ENCODE measurements around the gene DSCAM. TPM values are rescaled to one million over a fixed set of nuclear protein-coding genes. Genes with fewer than 3 reads are reported as not detected.

DSCAM gene
- total RNA-seq, 6 experiments from 2014 or later = 1.0 to 1.3 (median 1.1) TPM

DNA sequence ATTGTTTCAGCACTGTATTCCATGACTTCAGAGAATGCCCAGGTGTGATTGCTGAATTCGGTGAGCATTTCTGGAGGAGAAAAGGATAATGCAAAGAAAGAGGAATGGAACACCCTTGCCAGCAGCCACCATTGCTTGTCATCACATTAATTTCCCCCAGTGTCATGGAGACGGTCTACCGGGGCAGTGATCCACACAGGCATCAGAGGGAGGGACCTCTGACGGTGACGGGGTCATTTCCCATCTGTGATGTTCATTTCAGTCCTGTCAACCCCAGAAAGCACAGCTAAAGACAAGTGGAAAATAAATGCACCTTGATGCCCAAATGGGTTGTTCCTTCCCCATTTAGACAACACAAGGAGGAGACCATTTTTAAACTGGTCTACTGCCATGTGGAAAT lies 603.3 kb downstream of the DSCAM start:
- Mint-ChIP-seq H3K27me3 (ENCODE audit: insufficient read depth) (no peaks in the 10 kb centered on the region; the same call in 1 of the 2 replicates), H3K4me1 (ENCODE audit: low read depth) (no peaks in the 10 kb centered on the region), H3K36me3 (ENCODE audit: low read depth) (peaks cover 15% of the 10 kb centered on the region; the same call in 1 of the 2 replicates), H3K9me3 (peaks cover 34% of the 10 kb centered on the region), H3K27ac (no peak overlapping the region), H3K4me3 (no peak overlapping the region)
- no peak for DNase-seq
- TF ChIP-seq, protein P1, sequence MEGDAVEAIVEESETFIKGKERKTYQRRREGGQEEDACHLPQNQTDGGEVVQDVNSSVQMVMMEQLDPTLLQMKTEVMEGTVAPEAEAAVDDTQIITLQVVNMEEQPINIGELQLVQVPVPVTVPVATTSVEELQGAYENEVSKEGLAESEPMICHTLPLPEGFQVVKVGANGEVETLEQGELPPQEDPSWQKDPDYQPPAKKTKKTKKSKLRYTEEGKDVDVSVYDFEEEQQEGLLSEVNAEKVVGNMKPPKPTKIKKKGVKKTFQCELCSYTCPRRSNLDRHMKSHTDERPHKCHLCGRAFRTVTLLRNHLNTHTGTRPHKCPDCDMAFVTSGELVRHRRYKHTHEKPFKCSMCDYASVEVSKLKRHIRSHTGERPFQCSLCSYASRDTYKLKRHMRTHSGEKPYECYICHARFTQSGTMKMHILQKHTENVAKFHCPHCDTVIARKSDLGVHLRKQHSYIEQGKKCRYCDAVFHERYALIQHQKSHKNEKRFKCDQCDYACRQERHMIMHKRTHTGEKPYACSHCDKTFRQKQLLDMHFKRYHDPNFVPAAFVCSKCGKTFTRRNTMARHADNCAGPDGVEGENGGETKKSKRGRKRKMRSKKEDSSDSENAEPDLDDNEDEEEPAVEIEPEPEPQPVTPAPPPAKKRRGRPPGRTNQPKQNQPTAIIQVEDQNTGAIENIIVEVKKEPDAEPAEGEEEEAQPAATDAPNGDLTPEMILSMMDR (IDR thresholded peaks at IDR 0.05) = no peak

GRCh38 chr21:40242586-40243265 lies 604.2 kb downstream of the DSCAM start:
- TF ChIP-seq, protein P1 (IDR thresholded peaks at IDR 0.05) = no peak
- DNase-seq = no peak
- H3K27ac Mint-ChIP-seq = no peak overlapping the region
- peaks cover 25% of the 10 kb centered on the region for H3K9me3 Mint-ChIP-seq
- no peaks in the 10 kb centered on the region for H3K4me1 Mint-ChIP-seq (ENCODE audit: low read depth)
- no peaks in the 10 kb centered on the region; the same call in 1 of the 2 replicates for H3K27me3 Mint-ChIP-seq (ENCODE audit: insufficient read depth)
- peaks cover 12% of the 10 kb centered on the region; the same call in 1 of the 2 replicates for H3K36me3 Mint-ChIP-seq (ENCODE audit: low read depth)
- H3K4me3 Mint-ChIP-seq = no peak overlapping the region

GRCh38 chr21:40235528-40235927 lies 611.4 kb downstream of the DSCAM start:
- Mint-ChIP-seq H3K4me3 (no peak overlapping the region), H3K27me3 (ENCODE audit: insufficient read depth) (no peaks in the 10 kb centered on the region)
- TF ChIP-seq, protein P1 (IDR thresholded peaks at IDR 0.05) = no peak

GRCh38 chr21:40231979-40232378 lies 615.0 kb downstream of the DSCAM start:
- TF ChIP-seq, protein P1 (IDR thresholded peaks at IDR 0.05) = no peak
- peaks cover 27% of the 10 kb centered on the region for H3K9me3 Mint-ChIP-seq
- DNase-seq = no peak
- no peaks in the 10 kb centered on the region for H3K36me3 Mint-ChIP-seq (ENCODE audit: low read depth)
- H3K27ac Mint-ChIP-seq = no peak overlapping the region
- H3K4me3 Mint-ChIP-seq = no peak overlapping the region
- peaks cover 6% of the 10 kb centered on the region for H3K4me1 Mint-ChIP-seq (ENCODE audit: low read depth)
- H3K27me3 Mint-ChIP-seq (ENCODE audit: insufficient read depth) = no peaks in the 10 kb centered on the region; the same call in 1 of the 2 replicates

More at GRCh38 chr21:40235528-40235927, 611.4 kb downstream of the DSCAM start:
- Mint-ChIP-seq H3K4me1 (ENCODE audit: low read depth) (peaks cover 6% of the 10 kb centered on the region), H3K36me3 (ENCODE audit: low read depth) (peaks cover 6% of the 10 kb centered on the region; the same call in 1 of the 2 replicates), H3K9me3 (peaks cover 27% of the 10 kb centered on the region), H3K27ac (no peak overlapping the region)
- DNase-seq = no peak

DNA sequence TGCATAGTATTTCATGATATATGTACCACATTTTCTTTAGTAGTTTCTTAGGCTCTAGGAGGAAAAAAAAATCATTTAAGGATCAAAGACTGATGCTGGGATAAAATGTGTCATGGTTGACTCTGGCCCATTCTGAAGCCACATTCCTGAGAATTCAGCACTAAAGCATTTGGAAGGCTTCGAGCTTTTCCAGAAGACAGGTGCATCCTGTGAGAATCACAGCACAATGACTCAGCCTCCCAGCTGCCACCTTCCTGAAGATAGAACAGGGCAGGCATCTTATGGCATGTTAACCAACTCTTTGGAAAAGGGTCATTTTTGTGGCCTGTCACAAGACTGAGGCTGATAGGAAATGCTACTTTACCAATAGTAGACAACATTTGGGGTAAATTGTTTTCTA lies 619.9 kb downstream of the DSCAM start:
- peaks cover 6% of the 10 kb centered on the region; the same call in 1 of the 2 replicates for H3K36me3 Mint-ChIP-seq (ENCODE audit: low read depth)
- no peak overlapping the region for H3K4me3 Mint-ChIP-seq

More for the DNA sequence above, 619.9 kb downstream of the DSCAM start:
- TF ChIP-seq, protein P1 (IDR thresholded peaks at IDR 0.05) = no peak
- Mint-ChIP-seq H3K9me3 (peaks cover 39% of the 10 kb centered on the region), H3K27me3 (ENCODE audit: insufficient read depth) (no peaks in the 10 kb centered on the region; the same call in 1 of the 2 replicates), H3K27ac (no peak overlapping the region), H3K4me1 (ENCODE audit: low read depth) (no peaks in the 10 kb centered on the region)
- DNase-seq = no peak

Measured in HFFc6 (cell line).